HG03469 (cell line): Measurements from ENCODE around the gene SCNM1.
"Not testable (repeated sequence)": the region's sequence is repeated elsewhere in the genome, so short reads cannot be mapped to it uniquely, and the experiment has no call there.

Experiments used
- ATAC-seq: cut with Tn5 transposase; IDR thresholded peaks from one replicate; pipeline ENCODE4 v1.9.1; 2021; ENCODE audit warnings: mild to moderate bottlenecking, moderate library complexity, moderate number of reproducible peaks; ENCODE audit not compliant: unreplicated experiment

The SCNM1 gene

DNA sequence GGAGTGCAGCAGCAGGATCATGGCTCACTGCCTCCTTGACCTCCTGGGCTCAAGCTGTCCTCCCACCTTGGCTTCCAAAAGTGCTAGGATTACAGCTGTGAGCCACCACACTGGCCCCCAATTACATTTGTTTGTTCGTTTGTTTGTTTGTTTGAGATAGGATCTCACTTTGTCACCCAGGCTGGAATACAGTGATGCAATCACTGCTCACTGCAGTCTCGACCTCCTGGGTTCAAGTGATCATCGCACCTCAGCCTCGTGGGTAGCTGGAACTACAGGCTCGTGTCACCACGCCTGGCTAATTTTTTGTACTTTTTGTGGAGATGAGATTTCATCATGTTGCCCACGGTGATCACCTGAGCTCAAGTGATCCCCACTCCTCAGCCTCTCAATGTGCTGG is 26.1 kb downstream of the SCNM1 start:
- ATAC-seq = no peak

DNA sequence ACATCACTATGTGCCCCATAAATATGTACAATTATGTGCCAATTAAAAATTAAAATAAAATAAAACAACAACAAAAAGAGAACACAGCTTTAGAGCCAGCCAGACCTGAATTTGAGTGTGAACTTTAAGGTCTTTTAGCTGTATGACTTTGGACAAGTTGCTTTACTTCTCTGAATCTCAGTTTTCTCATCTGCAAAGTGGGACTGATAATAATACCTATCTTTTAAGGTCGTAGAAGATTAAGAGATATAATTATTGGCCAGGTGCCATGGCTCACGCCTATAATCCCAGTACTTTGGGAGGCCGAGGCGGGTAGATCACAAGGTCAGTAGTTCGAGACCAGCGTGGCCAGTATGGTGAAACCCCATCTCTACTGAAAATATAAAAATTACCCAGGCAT is 27.4 kb downstream of the SCNM1 start:
- ATAC-seq = no peak

DNA sequence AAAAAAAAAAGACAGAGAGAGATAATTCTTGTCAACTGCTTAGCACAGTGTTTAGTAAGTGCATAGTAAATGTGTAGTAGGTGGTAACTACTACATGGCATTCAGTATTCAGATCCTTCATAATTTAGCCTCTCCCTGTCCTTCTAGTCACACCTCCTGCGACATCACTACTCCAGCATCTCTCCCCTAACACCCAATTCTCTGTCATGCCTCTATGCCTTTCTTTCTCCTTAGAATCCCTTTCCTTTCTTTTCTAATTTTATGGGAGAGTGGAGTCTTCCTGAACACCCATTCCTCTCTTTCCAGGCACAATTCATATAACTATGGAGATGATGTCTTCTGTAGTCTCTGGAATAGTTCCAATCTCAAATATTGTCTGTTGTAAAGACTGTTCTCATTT is 27.9 kb downstream of the SCNM1 start:
- no peak for ATAC-seq

DNA sequence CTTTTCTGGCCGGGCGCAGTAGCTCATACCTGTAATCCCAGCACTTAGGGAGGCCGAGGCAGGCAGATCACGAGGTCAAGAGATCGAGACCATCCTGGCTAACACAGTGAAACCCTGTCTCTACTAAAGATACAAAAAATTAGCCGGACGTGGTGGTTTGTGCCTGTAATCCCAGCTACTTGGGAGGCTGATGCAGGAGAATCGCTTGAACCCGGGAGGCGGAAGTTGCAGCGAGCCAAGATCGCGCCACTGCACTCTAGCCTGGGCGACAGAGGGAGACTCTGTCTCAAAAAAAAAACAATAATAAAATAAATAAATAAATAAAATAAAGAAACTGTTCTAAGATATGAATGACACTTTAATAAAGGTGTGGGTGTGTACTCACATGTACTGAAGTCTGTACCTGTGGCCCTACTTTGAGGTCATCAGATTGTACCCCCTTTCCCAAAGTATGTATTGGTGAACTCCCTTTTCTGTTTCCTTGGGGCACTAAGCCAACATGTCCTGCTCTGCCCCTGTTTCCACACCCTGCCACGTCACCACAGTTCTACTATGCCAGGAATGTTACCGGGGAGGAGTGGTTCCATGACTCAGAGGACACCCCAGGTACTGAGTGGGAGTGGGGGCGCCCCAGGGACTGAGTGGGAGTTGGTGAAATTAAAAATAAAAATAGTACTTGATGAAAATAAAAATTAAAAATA is 29.1 kb downstream of the SCNM1 start:
- not testable (repeated sequence) for ATAC-seq

DNA sequence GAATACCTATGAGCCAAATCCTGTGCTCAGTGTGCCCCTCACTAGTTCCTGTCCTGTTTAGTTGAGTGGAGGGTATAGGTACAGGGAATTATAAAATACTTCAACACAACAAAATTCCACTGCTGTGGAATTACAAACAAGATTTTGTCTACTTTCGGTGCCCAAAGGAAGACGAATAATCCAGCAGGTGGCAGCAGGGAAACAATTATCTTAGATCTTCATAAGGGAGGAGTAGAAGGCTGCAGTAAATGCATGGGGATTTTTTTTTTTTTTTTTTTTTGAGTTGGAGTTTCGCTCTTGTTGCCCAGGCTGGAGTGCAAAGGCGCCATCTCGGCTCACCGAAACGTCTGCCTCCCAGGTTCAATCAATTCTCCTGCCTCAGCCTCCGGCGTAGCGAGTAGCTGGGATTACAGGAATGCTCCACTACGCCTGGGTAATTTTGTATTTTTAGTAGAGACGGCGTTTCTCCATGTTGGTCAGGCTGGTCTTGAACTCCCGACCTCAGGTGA is 30.4 kb downstream of the SCNM1 start:
- no peak for ATAC-seq

DNA sequence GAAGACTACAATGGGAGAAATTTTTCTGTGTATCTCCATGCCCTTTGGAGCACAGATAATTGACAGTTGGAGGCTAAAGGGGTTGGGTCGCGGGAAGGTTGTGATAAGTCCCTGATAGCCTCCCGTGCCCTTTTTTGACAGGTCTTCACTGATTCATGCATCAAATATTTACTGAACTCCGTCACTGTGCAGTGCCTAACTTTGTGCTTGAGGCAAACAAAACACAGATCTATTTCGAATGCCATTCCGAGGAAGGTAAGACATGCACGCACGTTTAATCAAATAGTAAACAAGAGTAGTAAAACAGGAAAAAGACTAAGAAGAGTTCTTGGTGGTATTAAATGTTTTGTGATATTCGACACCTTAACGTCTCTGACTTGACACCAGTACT is 31.9 kb downstream of the SCNM1 start:
- no peak for ATAC-seq

DNA sequence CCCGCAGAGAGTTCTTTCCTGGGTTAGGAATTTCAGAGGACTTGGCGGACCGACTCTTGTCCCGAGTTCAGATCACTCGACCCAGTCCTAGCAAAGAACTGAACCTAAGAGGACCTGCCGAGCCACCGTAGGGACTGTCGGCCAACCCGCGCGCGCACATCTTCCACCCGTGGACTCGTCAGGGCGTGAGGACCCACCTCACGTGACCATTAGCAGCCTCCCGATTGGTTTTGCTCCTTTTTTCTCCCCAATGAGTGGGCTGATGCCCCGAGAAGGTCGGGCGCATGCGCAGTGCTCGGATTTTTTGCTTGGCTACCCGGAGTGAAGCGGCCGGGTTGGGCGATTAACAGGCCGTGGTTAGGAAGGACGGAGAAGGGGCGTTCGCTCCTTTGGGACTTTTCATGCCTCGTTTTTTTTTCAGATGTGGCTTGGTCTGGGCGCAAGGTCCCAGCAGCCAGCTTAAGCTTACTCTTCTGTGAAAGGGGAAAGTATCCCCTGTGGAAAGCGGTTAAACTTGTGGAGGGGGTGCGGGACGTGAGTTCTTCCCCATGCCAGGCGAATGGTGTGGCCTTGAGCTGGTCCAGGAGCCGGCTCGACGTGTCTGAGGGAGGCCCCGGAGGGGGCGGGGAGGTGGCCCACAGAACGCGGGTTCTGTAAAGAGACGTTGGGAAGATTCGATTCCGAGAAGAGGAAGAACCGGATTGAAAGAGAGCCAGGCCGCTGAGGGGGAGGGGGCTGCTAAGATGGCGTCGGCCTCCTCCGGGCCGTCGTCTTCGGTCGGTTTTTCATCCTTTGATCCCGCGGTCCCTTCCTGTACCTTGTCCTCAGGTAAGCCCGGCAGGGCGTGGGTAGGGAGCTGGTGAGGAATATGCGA is 32.5 kb downstream of the SCNM1 start, which contains the start of gene PIP5K1A:
TSS of gene PIP5K1A (plus strand) at position 299 of the 874 bp plus-strand sequence. CDS start at position 744, 445 bp downstream.
- peak; percentile 63 for ATAC-seq

DNA sequence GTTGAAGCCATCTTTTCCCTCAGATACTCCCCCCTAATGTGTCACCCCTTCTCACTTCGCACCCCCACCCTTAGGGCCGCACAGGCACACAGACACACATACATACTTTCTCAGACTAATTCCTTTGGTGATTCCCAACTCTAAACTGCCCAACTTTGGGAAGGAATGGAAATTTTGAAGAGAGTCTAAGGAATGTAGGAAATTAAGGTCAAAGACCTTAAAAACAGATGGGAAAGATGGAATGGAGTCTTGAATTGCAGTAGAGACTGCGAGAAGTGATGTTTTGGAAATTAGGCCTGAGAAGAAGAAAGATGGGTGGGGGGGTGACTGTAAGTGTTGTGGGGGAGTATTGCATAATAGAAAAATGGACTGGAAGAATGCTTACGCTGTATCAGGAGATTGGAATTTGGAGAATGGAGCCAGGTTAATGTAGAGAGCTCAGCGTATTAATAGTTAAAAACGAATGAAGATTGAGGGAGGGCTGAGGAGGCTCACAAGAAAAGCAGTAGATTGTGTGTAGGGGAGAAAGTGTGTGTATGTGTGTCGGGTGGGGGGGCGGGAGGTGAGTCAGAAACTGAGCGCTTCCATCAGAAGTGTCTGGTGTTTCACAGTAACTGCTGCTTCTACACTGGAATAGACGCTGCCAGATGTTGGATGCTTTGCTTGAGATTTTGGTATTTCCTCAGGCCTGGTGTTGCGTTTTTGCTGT is 34.1 kb downstream of the SCNM1 start:
- no peak for ATAC-seq

DNA sequence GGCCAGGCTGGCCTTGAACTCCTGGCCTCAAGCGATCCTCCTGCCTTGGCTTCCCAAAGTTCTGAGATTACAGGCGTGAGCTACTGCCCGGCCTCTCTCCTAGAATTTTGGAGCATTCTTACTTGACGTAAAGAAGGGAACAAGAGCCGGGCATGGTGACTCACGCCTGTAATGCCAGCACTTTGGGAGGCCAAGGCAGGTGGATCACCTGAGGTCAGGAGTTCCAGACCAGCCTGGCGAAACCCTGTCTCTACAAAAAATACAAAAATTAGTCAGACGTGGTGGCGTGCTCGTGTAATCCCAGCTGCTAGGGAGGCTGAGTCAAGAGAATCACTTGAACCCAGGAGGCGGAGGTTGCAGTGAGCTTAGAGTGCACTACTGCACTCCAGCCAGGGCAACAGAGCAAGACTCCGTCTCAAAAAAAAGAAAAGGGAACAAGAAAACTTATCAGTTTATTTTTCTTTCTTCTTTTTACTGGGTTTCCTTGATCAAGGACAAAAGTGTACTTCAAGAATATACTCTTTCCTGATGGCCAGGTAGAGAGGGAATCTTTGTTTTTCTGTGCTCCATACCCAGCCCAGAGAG is 39.5 kb downstream of the SCNM1 start:
- not testable (repeated sequence) for ATAC-seq

DNA sequence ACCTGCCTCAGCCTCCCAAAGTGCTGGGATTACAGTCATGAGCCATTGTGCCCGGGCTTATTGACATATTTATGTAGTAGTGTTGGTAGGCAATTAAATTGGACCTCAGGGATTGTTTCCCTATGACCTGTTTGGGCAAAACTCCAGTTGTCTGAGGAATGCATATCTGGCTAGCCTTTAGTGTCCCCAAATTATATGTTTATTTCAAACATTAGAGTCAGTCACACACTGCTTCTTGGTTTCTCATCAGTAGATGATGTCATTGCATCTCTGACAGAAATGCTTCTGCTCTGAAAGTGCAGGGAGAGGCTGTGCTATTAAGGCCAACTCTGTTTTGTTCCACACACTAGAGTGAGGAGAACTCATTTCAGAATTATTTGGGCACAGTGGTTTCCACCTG is 44.9 kb downstream of the SCNM1 start:
- no peak for ATAC-seq

DNA sequence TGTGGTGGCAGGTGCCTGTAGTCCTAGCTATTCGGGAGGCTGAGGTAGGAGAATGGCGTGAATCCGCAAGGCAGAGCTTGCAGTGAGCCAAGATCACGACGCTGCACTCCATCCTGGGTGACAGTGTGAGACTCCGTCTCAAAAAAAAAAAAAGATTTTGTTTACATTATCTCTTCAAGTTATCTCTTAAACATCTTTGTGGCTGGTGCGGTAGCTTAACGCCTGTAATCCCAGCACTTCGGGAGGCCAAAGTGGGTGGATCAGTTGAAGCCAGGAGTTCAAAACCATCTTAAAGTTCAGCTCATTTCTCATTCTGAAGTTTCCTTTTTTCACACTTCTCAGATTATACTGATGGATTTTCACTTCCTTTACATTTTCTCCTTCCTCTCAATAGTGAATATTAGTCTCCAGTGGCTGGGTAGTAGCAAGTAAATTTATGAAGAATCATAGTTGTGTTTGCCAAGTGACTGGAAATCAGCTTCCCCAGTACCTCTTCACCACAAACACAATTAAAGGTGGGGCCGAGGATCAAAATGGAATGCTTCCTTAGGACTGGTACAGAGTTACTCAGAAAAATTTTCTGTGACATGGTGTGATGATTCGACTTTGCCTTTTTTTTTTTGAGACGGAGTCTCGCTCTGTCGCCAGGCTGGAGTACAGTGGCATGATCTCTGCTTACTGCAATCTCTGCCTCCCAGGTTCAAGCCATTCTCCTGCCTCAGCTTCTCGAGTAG is 46.2 kb downstream of the SCNM1 start:
- no peak for ATAC-seq

DNA sequence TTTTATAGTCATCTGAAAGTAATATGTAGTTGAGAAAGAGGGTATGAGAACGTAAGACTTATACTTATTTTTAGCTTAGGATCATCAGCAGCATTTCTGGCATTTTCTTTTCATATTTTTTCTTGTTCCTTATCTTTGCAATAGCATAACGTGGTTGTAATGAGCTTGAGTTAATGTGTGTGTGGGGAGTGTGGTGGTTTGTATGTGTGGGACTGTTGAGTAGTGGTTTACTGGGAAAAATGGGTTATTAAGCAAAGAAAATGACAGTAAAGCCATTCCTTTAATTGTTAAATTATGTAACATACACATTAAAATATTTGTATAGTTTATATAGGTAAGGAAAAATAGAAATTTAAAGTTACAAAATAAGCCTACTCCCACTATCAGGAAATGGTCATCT is 47.6 kb downstream of the SCNM1 start:
- no peak for ATAC-seq
